CD4-positive, alpha-beta T cell treated with Interleukin-2 at 100 ng/mL for 4 hours (primary cell): ENCODE results near the gene STK38.

Source experiments
- DNase-seq: peaks from one replicate; pipeline ENCODE4 v3.0.0-alpha.2; 2020; ENCODE audit warnings: low spot score

Gene STK38

GRCh38 chr6:36523451-36523850 is 23.8 kb downstream of the STK38 start:
- no peak for DNase-seq

- DNase-seq, result no peak
These were observed 27.9 kb downstream of the STK38 start for GRCh38 chr6:36519352-36519751.

- DNase-seq, result no peak
These were observed 29.9 kb downstream of the STK38 start for GRCh38 chr6:36517408-36517807.

DNA sequence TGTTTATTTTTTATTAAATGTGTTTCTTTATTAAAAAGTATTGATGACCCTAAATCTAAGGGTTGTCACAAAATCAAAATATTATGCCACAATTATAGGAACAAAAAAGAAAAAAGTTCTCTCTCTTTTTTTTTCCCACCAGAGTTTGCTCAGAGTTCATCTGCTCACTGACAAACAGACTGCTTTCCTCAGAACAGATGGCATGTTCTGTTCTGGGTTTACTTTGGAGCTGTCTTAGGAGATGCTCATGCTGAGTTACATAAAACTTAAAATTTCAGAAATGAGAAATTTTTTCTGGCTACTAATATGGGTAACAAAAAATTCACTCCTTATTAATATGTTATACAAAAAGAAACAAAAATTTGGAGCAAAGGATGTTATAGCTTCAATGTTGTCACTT is 30.3 kb downstream of the STK38 start:
- DNase-seq, result no peak

GRCh38 chr6:36516559-36516958 is 30.7 kb downstream of the STK38 start:
- no peak for DNase-seq

DNA sequence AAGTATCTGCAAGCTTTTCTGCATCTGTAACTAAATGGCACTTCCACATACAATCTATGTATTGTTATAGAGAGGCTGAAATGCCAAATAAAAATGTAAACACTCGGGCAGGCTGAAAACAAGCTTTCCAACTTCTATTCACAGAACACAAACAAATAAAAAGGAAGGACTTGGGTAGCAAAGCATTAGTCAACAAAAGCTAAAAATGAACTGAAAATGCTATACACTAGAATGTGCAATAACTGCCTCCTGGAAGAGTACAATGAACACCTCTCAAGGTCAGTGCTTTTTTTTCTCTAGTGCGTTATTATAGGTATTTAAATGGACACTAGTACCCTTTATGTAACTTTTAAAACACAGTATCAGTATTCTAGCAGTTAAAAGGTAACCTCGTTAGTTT is 31.4 kb downstream of the STK38 start:
- no peak for DNase-seq

DNA sequence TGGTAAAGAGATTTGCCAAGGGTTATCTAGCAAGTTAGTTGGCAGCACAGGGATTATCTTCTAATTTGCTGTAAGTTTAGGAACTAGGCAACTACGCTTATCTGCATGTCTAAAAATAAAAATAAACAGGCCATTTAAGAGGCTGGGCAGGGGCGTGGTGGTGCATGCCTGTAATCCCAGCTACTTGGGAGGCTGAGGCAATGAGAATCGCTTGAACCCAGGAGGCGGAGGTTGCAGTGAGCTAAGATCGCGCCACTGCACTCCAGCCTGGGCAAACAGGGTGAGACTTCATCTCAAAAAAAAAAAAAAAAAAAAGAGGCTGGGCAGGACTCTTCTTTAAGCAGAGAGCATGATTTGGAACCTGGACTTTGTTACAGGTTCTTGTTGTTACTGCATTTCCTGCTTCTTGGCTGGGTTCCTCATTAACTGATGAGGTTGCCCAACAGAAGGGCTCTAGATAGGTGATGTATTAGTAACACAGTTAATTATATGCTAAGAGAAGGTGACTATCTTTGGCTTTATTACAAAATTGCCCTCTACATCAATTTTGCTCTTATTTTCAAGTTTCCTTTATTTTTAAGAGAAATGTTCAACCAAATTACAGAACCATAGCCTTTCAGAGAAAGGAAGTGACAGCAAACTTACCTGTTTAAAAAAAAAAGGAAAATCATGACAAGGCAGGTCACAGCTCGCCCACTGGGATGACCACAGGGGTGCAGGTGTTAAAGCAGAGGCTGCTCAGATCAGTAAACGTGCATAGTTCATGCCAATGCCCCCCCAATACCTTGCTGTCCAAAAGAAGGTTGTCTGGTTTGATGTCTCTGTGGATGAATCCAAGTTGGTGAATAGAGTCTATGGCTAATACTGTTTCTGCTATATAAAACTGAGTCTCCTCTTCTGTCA is 32.5 kb downstream of the STK38 start:
- no peak for DNase-seq

DNA sequence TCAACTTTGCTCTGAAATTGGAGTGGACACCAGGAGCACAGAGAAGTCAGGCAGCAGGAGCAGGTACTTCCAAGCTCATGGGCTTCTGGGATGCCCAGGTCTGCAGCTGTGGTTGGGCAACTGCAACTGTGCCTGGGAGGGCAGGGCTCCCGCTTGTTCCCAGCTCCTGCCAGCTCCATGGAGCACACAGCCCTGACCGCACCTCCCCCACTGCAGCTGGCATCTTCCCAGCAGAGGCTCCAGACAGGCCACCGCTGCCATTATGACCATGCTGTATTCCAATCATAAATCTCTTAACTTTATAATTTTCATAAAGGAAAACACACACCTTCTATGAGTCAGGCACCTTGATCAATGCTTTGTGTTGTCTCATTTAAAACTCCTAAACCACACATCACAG is 36.9 kb downstream of the STK38 start:
- DNase-seq, result no peak

DNA sequence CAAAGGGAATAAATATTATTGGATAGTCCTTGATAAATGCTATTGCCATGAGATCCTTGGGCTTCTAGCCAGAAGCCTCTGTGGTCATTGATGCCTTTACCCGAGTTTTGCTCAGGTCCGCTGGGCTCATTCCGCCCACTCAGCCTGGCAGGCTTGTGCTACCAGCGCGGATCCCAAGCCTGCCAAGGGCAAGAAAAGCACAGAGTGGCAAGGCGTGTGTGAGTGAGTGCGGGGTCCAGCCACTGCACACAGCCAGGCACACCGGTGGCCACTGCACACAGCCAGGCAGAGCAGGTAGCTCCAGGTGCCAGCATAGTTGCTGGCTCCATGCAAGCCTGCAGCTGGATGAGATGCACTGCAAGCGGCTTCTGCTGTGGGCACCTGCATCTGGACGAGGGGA is 38.7 kb downstream of the STK38 start:
- DNase-seq, result no peak

- DNase-seq, result peak; percentile 4
These were observed 40.7 kb downstream of the STK38 start for GRCh38 chr6:36506611-36507010.

DNA sequence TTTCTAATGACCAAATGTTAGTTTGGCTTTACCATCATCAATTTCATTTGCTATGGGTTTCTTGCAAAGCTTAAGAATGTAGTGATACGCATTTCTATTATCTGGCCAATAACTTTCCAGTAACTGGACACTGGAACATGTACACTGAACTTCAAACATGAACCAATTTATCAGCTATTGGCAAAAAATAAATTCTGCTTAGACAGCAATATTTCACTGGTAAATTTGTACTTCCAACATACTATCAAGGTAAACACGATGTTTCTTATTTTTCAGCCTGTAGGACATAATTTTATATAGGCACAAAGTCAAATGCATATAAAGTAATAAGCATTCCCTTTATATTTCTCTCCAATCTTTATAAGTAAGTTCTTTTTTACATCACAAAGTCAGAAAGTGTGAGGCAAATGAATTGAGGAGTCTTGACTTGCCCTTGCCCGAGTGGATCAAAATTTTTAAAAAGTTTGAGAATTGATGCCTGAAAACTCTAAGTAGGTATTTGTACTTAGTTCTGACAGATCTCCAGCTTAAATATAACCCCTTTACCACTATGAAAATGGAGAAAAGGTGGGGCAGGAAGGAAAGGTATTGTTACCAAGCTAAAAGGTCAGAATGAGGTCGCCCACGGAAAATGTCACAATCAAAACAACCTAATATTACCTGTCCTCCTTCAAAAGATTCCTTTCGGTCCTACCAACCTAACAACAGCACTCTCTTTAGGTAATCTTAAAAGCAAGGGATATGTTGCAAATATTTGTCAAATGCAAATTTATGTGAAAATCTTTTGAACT is 41.3 kb downstream of the STK38 start:
- DNase-seq, result peak; percentile 9

DNA sequence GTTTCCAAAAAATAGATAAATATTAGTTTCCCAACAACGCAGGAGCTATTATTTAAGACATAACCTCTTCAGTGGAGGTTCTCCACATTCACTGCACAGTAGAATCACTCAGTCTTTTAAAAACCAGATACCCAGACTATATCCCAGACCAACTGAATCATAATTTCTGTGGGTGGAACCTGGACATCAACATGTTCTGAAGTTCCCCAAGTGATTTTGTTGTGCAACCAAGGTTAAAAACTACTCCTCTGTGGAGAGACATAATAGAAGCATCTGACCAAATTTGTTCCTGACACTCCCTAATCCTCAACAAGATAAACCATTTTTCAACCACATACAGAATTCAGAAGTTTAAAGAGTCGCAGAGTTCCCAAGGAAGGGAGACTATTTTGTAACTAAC is 42.3 kb downstream of the STK38 start:
- no peak for DNase-seq

- no peak for DNase-seq
These were observed 43.1 kb downstream of the STK38 start for GRCh38 chr6:36504181-36504580.

GRCh38 chr6:36501686-36502085 is 45.6 kb downstream of the STK38 start:
- DNase-seq, result no peak

DNA sequence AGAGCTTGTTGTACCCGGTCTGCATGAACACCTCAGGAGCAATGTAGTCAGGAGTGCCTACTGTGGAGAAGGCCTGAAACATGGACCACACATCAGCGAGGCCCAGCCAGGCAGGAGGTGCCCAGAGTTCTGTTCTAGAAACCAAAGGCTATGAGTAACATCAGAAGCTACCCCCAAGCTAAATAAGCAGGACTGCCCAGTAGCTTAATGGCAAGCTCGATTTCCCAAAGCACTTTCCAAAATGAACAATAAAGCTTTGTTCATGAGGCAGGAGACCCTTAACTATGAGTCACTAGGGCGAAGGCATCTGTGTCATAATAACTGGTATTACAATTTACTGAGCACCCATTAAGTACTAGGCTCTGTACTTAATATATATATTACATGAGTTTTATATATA is 47.4 kb downstream of the STK38 start:
- no peak for DNase-seq

DNA sequence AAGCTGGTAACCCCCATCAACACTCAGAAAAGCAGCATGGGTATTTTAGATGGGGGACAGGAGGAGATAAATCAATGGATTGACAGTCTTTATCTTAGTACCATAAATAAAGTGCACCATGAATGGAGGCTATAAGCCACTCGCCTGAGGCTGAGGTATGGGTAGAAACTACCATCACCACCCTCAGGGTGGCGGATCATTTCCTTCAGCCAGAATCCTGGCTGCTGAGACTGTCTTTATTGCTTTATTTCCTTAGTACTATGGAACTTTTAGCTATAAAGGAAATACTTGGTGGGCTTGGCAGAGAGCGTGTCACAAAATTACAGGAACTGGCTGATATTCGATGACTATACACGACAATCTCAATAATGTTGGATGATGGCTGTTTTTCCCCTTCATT is 52.2 kb downstream of the STK38 start:
- DNase-seq, result no peak

GRCh38 chr6:36493859-36494258 is 53.4 kb downstream of the STK38 start:
- DNase-seq, result peak; percentile 8

DNA sequence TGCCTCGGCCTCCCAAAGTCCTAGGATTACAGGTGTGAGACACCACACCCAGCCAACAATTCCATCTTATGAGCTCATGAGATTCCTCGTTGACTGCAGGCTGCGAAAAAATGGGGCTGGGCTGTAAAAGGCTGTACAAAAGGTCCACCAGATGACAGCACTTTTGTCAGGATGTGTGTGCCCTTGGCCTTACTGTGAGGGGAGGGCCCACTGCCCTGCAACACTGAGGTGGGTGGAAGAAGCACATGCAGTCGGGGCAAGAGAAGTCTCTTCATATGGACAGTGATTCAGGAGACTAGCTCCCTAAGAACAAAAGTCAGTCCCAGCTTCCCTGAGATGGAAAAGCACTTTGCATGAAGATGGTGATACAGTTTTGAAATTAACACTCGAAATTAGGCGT is 54.0 kb downstream of the STK38 start:
- no peak for DNase-seq

- DNase-seq, result no peak
These were observed 54.7 kb downstream of the STK38 start for GRCh38 chr6:36492621-36493020.

DNA sequence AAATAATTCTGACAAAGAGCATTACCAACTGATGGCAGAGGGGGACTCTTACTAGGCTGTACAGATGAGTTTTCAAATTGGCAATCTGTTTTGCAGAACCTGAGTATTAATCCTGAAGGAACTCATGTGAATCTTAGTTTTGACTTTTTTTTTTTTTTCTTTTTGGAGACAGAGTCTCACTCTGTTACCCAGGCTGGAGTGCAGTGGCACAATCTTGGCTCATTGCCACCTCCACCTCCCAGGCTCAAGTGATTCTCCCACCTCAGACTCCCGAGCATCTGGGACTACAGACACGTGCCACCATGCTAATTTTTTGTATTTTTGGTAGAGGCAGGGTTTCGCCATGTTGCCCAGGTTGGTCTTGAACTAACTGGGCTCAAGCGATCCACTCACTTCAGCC is 55.2 kb downstream of the STK38 start:
- DNase-seq, result no peak

GRCh38 chr6:36491378-36491965 is 55.8 kb downstream of the STK38 start:
- no peak for DNase-seq

GRCh38 chr6:36489426-36489825 is 57.9 kb downstream of the STK38 start:
- DNase-seq, result no peak

DNA sequence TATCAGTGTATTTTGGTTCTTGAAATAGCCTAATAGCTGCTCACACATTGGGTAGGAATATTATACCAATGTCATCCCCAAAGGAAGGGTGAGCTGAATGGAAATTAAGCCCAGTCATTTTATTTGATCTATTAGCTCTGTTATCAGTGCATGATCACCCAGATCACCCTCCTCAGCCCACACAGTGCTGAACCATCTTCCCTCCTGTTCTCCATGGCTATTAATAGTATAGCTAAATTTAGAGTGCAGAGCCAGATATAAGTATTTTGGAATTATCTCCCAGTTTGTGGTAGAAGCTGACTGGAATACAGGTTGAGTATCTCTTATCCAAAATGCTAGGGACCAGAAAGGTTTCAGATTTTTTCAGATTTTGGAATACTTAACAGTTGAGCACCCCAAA is 59.1 kb downstream of the STK38 start:
- DNase-seq, result no peak
